ENCODE data around the gene UVRAG. TPM values are rescaled to one million over a fixed set of nuclear protein-coding genes. Genes with fewer than 3 reads are reported as not detected.

UVRAG gene
- total RNA-seq, 1 donor from 2014 or later: 31.0 TPM

DNA sequence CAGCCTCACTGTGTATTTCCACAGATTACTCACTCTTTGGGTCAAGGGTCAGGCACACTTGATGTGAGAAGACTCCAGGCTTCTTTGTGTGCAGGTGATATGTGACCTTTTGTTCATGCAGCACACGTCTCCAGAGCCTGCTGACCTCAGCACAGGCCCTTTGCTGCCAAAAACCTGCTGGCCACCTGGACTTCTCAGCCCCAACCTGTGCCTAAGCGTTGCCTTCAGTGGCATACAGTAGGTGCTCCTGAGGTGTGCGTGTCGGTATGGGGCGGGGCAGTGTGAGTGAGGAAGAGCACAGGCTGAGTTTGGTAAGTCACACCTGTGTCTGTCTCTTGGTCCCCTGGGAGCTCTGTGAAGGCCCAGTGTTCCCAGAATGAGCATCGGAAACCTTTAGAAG is 333.2 kb downstream of the UVRAG start:
- Histone ChIP-seq H3K4me3 (no peak overlapping the region), H3K9me3 (no peaks in the 10 kb centered on the region), H3K36me3 (no peaks in the 10 kb centered on the region), H3K27ac (no peak overlapping the region), H3K27me3 (no peaks in the 10 kb centered on the region), H3K4me1 (peaks cover 10% of the 10 kb centered on the region)
- ATAC-seq (no peak), DNase-seq (no peak)
- intact Hi-C loops (cut with DNase I): no loop called here
- no peak for TF ChIP-seq CTCF (IDR thresholded peaks at IDR 0.05)

- Histone ChIP-seq H3K36me3 (no peaks in the 10 kb centered on the region), H3K4me3 (no peak overlapping the region), H3K27me3 (no peaks in the 10 kb centered on the region), H3K9me3 (no peaks in the 10 kb centered on the region), H3K27ac (no peak overlapping the region), H3K4me1 (peaks cover 12% of the 10 kb centered on the region)
- intact Hi-C loops (cut with DNase I): no loop called here
- DNase-seq: no peak
- TF ChIP-seq CTCF (IDR thresholded peaks at IDR 0.05): no peak
- no peak for ATAC-seq
These were observed 334.1 kb downstream of the UVRAG start for GRCh38 chr11:76148941-76149613.

GRCh38 chr11:76149713-76150112 is 334.7 kb downstream of the UVRAG start:
- ATAC-seq (no peak), DNase-seq (no peak)
- H3K27ac ChIP-seq: no peak overlapping the region
- no peak overlapping the region for H3K4me3 ChIP-seq
- TF ChIP-seq CTCF (IDR thresholded peaks at IDR 0.05): no peak
- H3K9me3 ChIP-seq: no peaks in the 10 kb centered on the region
- no peaks in the 10 kb centered on the region for H3K36me3 ChIP-seq
- intact Hi-C loops (cut with DNase I): loop anchor here (5.0 kb wide), 1 partner anchor 252 kb away; no protein-coding TSS in a partner anchor
- H3K27me3 ChIP-seq: no peaks in the 10 kb centered on the region
- peaks cover 12% of the 10 kb centered on the region for H3K4me1 ChIP-seq

DNA sequence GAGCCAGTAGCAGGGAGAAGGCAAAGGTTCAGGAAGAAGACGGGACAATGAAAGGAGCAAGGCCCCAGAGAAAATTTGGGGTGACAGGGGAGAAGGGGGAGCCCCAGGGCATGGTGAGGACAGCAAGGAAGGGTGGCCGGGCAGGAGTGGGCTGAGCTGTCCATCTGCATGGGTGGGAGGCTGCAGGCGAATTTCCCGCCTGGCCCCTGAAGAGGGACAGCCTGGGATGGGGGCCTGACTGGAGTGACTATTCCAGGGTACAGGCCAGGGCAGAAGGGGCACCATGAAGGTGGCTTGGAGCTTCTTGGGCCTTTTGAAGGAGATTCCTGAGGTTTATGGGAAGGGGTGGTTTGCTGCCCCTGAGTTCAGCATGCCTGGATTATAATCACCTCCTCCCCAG is 335.1 kb downstream of the UVRAG start:
- DNase-seq (no peak), ATAC-seq (no peak)
- Histone ChIP-seq H3K36me3 (no peaks in the 10 kb centered on the region), H3K4me1 (peaks cover 12% of the 10 kb centered on the region), H3K27ac (no peak overlapping the region), H3K27me3 (no peaks in the 10 kb centered on the region), H3K9me3 (no peaks in the 10 kb centered on the region), H3K4me3 (no peak overlapping the region)
- intact Hi-C loops (cut with DNase I): loop anchor here (5.0 kb wide), 1 partner anchor 253 kb away; no protein-coding TSS in a partner anchor
- no peak for TF ChIP-seq CTCF (IDR thresholded peaks at IDR 0.05)

DNA sequence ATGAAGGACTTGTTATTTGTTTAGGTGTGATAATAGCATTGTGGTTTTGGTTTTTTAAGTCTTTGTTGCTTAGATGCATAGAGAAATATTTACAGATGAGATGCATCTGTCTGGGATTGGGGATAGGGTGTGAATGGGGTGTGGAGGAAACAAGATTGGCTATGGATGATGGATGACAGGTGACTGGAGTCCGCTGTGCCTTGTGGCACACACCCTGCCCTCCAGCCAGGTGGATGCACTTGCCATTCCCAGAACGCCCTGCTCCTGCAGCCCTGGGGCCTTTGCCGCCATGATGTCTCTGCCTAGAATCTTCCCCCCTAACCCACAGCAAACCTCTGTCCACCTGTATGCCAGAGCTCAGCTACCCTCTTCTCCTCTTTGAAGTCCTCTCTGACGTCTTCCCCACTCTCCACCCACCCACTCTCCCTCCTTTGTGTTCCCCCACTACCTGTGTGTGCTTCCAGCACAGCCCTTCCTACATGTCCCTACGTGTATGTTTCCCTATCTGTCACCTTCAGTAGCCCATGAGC is 336.6 kb downstream of the UVRAG start:
- peaks cover 12% of the 10 kb centered on the region for H3K4me1 ChIP-seq
- intact Hi-C loops (cut with DNase I): loop anchor here (5.0 kb wide), 1 partner anchor 254 kb away; no protein-coding TSS in a partner anchor
- TF ChIP-seq CTCF (IDR thresholded peaks at IDR 0.05): no peak
- no peaks in the 10 kb centered on the region for H3K36me3 ChIP-seq
- DNase-seq: no peak
- ATAC-seq: no peak
- no peaks in the 10 kb centered on the region for H3K27me3 ChIP-seq
- no peak overlapping the region for H3K27ac ChIP-seq
- no peaks in the 10 kb centered on the region for H3K9me3 ChIP-seq
- H3K4me3 ChIP-seq: no peak overlapping the region
